GM19438 (cell line): Measurements from ENCODE around the gene TMEM127.
"Not testable (repeated sequence)": the region's sequence is repeated elsewhere in the genome, so short reads cannot be mapped to it uniquely, and the experiment has no call there.

Experiments
- ATAC-seq: cut with Tn5 transposase; IDR thresholded peaks from one replicate; pipeline ENCODE4 v1.9.1; 2021; ENCODE audit warnings: low read depth; ENCODE audit not compliant: unreplicated experiment

Gene TMEM127

DNA sequence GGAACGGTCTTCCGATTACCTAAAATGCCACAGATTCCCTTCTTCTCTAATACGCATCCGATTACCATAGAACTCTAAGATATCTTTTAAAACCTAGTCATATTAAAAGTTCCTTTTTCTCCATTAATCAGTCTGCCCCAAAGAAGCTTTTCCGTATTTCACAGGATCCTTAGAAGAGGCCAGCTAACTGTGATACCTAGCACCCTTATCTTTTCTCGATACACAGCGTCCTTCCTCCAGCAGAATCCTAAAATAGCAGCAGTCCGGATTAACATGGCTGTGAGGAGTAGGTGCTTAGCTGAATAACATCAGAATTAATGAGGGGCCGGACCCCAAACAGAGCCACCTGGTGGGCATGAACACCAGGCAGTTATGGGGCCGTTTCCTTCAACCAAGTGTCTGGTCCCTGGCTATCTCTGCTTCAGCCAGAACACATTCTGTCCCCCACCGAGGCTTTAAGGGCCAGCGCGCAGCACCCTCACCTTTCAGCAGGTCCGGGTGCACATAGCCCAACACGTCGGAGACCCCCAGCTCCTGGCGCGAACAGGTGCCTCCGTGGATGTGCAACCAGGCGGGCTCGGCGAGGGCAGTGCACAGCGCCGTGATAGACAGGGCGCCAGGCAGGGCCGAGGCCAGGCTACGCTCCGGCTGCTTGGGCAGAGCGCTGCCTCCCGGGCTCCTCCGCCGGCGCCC is 995 bp downstream of the TMEM127 start:
- ATAC-seq: no peak

DNA sequence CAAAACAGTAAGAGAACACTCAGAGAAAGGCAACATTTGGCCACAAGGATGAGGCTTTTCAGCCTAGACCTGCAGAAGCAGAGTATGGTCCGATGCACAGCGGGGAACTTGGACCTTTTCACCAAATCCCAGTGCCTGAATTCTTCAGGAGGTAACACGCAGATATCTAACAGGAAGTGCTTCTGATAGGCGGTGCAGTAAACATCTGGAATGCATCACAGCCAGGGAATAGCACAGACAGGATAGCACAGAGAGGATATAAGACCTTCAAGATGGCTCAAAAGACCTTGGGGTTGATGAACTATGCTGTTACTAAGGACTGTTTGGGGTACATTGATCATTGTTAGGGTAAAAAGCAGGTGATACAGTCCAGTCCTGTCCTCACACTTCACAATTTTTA is 1.7 kb downstream of the TMEM127 start:
- ATAC-seq: no peak

DNA sequence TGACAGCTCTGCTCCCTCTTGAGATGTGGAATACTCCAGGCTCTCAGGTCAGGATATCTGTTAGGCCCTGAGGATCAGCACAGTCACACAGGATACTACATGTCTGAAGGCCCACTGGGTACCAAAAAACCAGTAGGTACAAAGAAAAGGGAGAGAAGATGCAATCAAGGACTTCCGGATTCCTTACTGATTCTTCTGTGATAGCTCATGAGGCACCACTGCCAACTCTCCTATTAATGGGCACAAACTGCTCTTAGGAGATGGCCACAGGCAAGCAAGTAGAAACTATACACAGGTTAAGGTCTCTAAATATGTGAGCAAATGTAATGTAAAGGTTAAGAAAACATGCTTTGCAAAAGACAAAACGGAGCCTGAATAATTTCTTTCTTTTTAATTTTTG is 3.5 kb downstream of the TMEM127 start:
- no peak for ATAC-seq

DNA sequence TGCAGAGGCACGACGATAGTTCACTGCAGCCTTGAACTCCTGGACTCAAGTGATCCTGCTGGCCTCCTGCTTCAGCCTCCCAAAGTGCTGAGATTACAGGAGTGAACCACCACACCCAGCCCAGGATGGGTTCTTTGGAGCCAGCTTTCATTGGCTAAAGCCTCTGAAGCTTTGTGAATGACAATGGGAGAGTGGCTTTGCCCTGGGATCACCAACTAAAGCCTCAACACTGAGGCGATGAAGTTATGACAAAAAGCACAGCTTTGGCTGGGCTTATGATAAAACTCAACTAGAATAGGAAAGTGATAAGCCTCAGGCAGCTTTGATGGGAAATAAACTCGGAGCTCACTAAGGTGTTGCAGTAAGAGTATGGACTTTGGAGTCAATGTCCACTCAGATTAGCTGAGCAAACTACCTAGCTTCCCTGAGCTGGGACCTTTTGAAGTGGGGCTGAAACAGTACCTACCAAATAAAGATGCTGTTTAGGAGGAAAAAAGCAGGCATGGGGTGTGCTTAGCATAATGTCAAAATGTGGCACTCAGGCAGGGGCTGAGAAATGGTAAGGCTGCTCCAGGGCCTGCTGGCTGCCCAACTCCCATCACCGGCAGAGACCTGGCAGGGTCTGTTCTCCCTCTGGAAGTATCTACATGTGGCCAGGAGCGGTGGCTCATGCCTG is 4.3 kb downstream of the TMEM127 start:
- no peak for ATAC-seq

DNA sequence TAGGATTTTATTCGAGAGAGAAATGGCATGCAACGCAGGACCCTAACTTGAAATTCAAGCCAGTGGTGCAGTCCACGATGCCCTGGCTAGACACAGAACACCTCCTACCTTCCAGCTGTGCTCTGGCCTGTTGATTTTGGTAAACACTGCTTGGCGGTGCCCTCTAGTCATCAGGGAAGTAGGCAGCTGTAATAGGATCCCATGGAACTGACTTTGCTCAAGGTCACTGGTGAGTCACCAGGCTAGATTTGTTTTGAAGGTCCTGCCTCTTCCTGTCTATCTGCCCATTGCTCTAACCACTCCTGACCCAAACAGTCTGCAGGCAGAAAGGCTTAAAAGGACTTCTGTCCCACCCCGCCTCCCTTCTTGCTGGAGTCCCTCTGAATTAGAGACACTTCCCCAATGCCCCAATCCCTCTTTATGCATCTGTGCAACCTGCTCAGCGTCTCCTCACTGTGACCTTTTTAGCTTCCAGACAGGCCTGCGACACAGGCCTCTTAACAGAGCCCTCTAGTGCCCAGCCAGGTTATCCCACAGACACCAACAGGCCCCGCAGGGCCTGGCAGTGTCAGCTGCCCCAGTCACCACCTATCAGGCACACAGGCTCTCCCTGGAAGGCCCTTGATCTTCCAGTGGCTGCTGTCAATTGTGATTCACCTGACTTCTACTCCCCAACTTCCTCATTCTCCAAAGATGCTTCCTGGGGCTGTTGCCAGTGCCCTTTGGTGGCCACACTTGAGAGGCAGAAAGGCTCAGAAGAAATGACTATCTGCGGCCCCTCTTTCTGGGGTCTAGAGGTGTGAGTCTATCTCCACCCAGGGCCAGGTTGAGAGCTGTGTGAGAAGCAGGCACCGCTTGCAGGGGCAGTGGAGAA is 5.2 kb downstream of the TMEM127 start:
- ATAC-seq: no peak

DNA sequence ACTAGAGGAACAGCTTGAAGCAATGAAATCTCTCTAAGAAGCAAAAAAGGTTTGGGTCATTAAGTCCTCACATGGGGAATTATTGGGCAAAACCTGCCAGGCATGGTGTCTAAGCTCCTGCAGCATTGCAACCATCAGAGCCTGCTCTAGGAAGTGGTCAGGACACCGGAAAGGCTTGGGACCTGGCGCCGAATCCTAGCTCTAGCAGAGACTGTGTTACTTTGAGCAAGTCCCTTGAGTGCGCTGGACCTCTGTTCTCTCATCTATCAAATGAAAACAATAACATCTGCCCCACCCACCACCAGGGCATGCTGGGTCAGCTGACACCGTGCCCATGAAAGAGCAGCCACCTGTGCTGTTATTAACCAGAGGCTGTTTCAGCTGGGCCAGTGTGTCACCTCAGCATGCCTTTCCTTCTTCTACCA is 6.3 kb downstream of the TMEM127 start:
- ATAC-seq: no peak

DNA sequence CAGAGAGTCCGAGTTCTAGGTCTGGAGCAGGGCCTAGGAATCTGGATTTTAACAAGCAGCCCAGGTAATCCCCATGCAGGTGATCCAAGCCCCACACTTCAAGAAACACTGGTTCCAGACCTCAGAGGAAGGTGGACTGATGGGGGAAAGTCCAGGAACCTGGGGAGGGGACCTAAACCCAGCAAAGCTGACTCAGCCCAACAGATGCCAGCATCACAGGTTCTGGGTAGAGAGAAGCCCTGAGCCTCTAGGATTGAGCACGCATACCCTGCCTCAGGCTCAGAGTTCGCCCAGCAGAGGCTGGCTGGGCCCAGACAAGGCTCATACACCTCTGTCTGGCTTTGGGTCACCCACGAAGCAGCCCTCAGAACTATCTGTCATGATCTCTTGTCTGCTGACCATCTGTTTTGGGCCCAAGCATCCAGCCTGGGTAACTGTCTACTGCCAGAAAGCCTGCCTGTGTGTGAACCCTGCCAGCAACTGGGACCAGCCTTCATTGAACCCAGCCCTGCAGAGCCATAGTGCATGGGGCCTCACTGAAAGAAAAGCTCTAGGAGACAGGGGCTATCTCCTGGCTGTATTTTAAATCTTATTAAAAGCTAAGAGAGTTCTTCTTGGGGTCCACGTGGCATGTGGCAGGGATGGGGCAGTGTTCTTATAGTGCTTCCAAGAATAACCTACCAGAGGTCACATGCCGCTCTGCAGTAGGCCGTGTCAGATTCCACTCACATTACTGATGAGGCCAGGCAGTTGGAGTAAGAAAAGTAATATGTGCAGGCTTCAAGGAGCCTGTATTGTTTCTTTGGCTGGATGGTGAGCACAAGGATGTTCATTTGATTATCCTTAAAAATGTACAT is 7.4 kb downstream of the TMEM127 start:
- no peak for ATAC-seq

DNA sequence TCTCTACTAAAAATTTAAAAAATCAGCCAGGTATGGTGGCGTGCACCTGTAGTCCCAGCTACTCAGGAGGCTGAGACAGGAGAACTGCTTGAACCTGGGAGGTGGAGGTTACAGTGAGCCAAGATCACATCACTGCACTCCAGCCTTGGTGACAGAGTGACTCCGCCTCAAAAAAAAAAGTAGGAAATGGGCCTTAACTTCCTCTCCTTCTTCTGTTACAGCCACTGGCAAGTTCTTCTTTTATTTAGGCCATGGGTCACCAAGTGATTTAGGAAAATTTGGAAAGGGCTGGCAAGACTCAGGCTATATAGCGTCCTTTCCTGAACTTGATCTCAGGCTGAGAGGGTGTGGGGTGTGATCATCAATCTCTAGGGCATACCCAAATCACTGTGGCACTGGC is 8.1 kb downstream of the TMEM127 start:
- not testable (repeated sequence) for ATAC-seq

DNA sequence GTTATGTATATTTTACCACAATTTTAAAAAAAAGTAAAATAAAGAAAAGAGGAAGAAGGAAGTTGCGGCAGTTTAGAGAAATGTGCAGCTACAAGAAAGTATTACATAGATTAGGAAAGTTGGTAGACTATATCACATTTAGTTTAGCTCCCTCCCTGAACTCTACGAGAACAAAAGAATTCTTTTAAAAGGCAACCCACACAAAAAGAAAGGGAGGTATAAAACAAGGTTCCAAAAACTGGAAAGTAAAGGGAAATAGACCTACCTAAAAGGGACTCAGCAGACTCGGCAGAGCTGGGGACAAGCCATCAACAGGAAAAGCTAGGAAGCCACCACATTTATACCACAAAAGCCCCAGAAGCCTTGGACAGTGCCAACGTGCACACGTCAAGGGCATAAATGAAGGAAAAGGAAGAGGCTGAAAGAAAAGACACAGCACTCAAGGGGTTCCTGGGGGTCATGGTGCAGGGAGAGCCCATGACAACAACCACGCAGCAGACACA is 9.1 kb downstream of the TMEM127 start:
- no peak for ATAC-seq

DNA sequence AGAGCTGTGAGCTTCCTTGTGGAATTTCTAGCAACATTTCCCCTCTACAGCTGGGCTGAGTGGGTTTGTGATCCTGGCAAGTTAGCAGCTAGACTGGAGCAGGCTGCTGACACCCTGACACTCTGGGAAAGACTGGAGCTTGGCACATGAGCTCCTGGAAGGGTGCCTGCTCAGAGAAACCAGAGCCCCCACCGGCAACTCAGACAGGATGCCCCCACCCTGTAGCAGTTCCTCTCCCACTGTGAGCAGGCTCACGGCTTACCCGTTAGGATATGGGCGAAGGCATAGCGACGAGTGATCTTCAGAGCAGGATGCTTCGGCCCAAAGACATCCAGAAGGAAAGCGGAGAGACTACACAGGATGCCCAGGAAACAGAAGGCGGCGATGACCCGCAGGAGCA is 11.2 kb downstream of the TMEM127 start:
- ATAC-seq: no peak

DNA sequence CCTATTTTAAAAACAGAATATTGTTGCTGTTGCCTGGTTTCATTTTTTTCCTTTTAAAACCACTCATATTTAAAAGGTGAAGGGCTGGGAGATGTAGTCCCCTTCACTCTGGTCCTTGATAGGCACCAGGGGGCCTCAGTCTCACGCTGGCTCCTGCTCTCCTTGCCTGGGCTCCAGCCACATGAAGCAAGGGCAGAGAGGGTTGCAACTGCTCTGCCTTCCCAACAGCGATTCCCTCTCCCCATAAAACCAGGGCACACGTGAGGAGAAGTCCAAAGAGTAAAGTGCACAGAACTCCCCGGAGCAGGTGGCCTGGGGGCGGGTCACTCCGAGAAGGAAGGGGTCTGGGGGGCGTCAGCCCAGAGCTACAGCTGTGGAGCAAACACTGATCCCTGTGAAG is 12.8 kb downstream of the TMEM127 start:
- no peak for ATAC-seq

DNA sequence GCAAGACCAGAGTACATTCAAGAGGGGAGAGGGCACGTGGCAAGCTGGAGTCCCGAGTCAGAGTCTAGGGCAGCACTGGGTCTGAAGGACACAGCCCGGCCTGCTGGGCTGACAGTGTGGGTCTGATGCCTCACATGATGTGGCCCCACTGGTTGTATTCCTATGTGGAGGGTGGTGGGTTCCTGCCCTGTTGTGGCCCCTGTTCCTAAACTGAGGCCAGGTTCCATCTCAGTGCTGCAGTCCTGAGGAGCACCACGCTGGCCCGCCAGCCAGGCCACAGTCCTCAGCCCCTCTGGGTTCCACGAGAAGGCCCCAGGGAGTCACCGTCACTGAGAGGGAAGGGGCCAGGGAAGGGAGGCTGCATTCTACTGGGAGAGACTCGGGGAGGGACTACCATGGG is 13.3 kb downstream of the TMEM127 start:
- no peak for ATAC-seq

DNA sequence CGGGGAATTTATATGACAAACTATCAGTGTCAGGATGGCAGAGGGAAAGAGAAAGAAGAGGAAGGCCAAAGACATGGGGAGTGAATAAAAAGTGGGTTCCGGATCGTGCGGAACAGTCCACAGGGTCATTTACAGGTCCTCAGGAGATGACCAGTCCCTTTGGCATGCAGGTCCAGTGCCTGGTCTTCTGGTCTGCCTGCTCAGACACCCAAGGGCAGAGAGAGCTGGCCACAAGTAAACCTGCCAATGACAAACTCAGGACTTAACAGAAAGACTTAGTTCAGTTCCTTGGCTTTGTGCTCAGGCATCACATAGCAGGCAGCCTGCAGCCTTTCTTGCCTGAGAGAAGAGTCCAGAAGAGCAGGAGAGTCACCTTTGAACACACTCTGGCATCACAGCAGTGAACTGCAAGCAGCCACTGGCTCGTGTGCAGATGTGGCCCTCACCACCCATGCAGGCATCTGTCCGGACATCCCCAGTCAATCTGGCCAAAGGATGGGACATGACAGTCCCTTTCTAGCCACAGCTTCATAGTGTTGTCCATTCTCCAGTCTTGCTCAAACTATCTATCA is 14.0 kb downstream of the TMEM127 start:
- no peak for ATAC-seq

DNA sequence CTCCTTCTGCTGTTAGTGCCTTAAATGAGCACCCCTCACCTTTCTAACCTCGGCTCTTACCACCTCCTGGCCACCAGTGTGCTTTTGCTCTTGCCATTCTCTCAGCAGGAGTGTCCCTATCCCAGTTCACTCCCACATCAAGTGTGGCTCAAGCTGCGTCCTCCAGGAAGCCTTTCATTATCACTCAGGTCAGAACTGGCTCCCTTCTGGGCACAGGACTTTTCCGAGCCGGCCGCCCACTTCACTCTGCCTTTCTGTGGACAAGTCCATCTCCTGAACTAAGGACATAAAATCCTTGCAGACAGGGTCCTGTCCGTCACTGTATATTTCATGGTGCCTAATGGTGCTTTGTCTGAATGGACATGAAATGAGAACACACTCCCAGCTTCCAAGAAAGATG is 15.6 kb downstream of the TMEM127 start:
- ATAC-seq: no peak

DNA sequence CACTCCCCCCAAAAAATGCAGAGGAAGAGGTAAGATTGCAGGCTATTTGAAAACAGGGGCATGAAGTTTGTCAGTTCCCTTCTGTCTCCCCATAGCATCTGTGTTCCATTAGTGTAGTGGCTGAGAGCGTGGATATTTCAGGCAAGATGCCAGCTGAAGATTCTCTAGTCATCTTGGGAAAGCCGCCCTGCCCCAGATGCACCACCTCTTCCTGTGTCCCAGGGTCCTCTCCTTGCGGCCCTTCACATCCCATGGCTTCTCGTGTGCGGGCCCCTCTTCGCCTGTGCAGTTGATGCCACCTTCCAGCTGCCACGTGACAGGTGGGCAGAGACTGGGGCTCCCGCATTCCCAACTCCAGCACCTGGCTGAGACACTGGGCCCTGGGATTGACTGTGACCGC is 16.1 kb downstream of the TMEM127 start:
- no peak for ATAC-seq

DNA sequence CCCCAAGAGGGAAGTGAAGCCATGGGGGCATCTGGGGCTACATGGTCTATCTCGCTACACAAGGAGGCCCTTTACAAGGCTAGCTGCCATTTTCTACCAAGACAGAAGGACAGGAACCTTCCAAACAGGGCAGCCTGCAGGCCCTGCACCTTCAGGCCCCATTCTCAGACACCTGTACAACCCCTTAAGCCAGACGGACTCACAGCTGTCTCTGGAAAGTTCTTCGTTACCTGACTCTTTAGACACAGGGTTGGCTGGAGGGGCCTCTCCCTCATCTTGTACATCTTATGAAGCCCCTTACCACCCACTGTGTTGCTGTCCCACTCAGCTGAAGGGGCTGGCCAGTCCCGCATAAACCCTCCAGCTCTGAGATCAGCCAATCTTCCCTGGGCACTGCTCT is 17.2 kb downstream of the TMEM127 start:
- no peak for ATAC-seq

DNA sequence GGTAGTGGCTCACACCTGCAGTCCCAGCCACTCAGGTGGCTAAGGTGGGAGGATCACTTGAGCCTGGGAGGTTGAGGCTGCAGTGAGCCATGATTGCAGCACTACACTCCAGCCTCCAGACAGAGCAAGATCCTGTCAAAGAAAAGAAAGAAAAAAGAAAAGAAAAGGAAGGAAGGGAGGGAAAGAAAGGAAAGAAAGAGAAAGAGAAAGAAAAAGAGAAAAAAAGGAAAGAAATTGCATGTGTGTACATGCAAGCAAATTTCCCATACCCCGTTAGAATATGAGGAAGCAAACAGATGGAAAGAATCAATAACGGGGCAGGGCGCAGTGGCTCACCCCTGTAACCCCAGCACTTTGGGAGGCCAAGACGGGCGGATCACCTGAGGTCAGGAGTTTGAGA is 17.9 kb downstream of the TMEM127 start:
- ATAC-seq: no peak

DNA sequence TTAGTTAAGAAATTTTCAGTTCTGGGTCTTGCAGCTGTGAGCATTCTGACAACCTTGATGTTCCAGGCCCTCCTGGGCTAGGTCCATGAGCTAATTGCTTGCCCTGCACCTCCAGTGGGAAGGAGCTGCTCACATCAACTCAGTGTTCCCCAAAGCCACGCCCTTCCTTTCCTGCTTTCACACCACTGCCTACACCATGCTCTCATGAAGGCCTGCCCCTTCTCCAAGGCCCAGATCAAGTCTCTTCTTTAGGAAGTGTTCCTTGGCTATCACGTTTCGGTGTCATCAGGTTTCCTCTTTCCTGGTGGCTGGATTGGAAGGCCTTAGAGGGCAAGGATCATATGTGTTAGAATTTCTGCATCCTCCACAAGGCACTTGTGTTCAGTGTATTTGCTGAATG is 18.8 kb downstream of the TMEM127 start:
- ATAC-seq: no peak

DNA sequence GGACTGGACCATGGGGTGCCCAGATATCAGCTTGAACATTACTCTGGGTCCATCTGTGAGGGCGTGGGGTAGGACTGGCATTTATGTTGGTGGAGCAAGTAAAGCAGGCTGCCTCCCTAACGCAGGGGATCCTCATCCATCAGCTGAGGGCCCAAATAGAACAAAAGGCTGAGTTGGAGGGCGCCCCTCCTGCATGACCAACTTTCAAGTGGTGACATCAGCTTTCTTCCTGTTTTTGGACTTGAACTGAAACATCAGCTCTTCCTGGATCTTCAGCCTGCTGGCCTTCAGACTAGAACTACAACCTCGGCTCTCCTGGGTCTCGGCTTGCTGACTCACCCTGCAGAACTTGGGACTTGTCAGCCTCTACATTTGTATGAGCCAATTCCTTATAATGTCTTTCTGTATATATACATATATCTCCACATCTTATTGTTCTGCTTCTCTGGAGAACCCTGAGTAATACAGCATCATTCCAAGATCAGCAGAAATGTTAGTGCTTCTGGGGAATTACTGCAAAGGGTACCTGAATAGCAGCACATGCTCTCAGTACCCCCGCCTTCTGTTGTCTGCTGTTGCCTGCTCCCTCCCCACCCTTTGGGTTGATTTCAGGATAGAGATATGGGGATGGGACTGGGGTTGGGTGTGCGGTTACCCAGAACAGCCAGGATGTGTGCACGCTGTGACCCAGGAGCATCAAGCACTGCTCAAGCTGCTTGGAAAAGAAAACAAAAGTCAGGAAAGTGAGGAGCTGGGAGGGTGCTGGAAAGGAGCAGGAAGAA is 20.0 kb downstream of the TMEM127 start:
- no peak for ATAC-seq
